ENCODE data around the gene NOLC1.

Gene NOLC1

GRCh38 chr10:102140218-102140617, 12.0 kb upstream of the NOLC1 start:
- ChIA-PET CTCF (interaction anchor here (1.3 to 2.9 kb wide), 3 partner anchors 11 to 21 kb away, joined by 3 to 17 read pairs (median 4); partner anchors contain the start of gene NOLC1), POLR2A (interaction anchor here (1.9 to 4.3 kb wide), 2 partner anchors 7 to 11 kb away, joined by 12 to 24 read pairs; partner anchors contain the start of gene NOLC1)

GRCh38 chr10:102140913-102141540, 11.2 kb upstream of the NOLC1 start:
- ChIA-PET CTCF (interaction anchor here (1.3 kb wide), 1 partner anchor 8 kb away, joined by 3 read pairs; the partner anchor contains the start of gene PPRC1), POLR2A (interaction anchor here (0.6 kb wide), 1 partner anchor 28 kb away, joined by 3 read pairs; no protein-coding TSS in a partner anchor)
- TF ChIP-seq, protein P1, sequence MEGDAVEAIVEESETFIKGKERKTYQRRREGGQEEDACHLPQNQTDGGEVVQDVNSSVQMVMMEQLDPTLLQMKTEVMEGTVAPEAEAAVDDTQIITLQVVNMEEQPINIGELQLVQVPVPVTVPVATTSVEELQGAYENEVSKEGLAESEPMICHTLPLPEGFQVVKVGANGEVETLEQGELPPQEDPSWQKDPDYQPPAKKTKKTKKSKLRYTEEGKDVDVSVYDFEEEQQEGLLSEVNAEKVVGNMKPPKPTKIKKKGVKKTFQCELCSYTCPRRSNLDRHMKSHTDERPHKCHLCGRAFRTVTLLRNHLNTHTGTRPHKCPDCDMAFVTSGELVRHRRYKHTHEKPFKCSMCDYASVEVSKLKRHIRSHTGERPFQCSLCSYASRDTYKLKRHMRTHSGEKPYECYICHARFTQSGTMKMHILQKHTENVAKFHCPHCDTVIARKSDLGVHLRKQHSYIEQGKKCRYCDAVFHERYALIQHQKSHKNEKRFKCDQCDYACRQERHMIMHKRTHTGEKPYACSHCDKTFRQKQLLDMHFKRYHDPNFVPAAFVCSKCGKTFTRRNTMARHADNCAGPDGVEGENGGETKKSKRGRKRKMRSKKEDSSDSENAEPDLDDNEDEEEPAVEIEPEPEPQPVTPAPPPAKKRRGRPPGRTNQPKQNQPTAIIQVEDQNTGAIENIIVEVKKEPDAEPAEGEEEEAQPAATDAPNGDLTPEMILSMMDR (IDR thresholded peaks at IDR 0.05; ENCODE audit: control extremely low read depth, extremely low read depth, low read depth, missing control alignments): no peak
- no peak for DNase-seq (ENCODE audit: extremely low spot score)

More at GRCh38 chr10:102140218-102140617, 12.0 kb upstream of the NOLC1 start:
- TF ChIP-seq, protein P1 (IDR thresholded peaks at IDR 0.05; ENCODE audit: control extremely low read depth, extremely low read depth, low read depth, missing control alignments): no peak
- DNase-seq (ENCODE audit: extremely low spot score): no peak

- ChIA-PET POLR2A (no interaction called here), CTCF (interaction anchor here (1.3 kb wide), 1 partner anchor 9 kb away, joined by 3 read pairs; the partner anchor contains the start of gene PPRC1)
- no peak for DNase-seq (ENCODE audit: extremely low spot score)
- TF ChIP-seq, protein P1 (IDR thresholded peaks at IDR 0.05; ENCODE audit: control extremely low read depth, extremely low read depth, low read depth, missing control alignments): no peak
Observed at GRCh38 chr10:102141583-102142107, 10.5 kb upstream of the NOLC1 start.

- TF ChIP-seq, protein P1 (IDR thresholded peaks at IDR 0.05; ENCODE audit: control extremely low read depth, extremely low read depth, low read depth, missing control alignments): no peak
- POLR2A ChIA-PET: interaction anchor here (0.6 to 4.2 kb wide), 2 partner anchors 9 to 63 kb away, joined by 6 to 24 read pairs; no protein-coding TSS in a partner anchor
- no peak for DNase-seq (ENCODE audit: extremely low spot score)
- CTCF ChIA-PET: interaction anchor here (1.8 to 2.4 kb wide), 2 partner anchors 9 to 15 kb away, joined by 5 to 10 read pairs; no protein-coding TSS in a partner anchor
Observed at GRCh38 chr10:102146971-102147428, 5.2 kb upstream of the NOLC1 start.

DNA sequence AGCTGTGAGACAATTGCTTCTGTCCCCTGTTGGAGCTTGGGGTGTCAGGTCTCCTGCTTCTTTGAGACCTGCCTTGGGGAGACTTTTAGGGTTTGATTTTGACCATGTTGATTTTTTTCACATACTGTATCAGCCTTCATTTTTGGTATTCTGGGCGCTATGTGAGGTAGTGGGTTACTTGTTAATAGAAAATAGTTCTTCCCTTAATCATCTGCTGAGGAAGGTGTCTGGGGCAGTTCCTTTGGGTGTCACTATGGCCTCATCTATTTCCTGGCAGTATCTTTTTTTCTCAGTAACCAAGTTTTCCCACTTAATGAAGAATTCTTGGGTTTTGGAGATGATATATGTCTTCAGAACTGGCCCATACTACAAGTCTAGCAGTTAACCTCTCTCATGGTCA, 4.6 kb upstream of the NOLC1 start:
- TF ChIP-seq, protein P1 (IDR thresholded peaks at IDR 0.05; ENCODE audit: control extremely low read depth, extremely low read depth, low read depth, missing control alignments): no peak
- POLR2A ChIA-PET: interaction anchor here (4.2 kb wide), 1 partner anchor 9 kb away, joined by 24 read pairs; no protein-coding TSS in a partner anchor
- DNase-seq (ENCODE audit: extremely low spot score): no peak
- CTCF ChIA-PET: interaction anchor here (1.8 to 2.4 kb wide), 2 partner anchors 9 to 16 kb away, joined by 5 to 10 read pairs; no protein-coding TSS in a partner anchor

DNA sequence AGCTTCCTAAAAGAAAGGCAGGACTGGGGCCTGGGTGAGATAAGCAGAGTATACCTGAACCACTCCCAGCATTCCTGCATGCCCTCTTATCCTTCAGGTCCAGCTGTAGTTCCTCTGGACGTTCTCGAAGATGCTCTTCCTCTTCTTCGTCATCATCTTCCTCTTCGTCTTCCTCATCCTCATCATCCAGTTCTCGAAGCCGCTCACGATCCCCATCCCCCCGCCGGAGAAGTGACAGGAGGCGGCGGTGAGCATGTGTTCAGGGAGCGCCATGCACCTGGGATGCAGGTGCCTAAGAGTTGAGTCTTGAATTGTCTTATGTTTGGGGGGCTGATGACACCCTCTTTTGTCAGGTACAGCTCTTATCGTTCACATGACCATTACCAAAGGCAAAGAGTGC, 3.9 kb upstream of the NOLC1 start:
- TF ChIP-seq, protein P1 (IDR thresholded peaks at IDR 0.05; ENCODE audit: control extremely low read depth, extremely low read depth, low read depth, missing control alignments): no peak

More for the DNA sequence above, 3.9 kb upstream of the NOLC1 start:
- no peak for DNase-seq (ENCODE audit: extremely low spot score)
- ChIA-PET POLR2A (interaction anchor here (4.2 kb wide), 1 partner anchor 10 kb away, joined by 24 read pairs; no protein-coding TSS in a partner anchor), CTCF (interaction anchor here (1.8 to 2.4 kb wide), 2 partner anchors 10 to 16 kb away, joined by 5 to 10 read pairs; no protein-coding TSS in a partner anchor)

Measured in GM10248 (cell line).